ENCODE data around the gene CNTN4. TPM values are rescaled to one million over a fixed set of nuclear protein-coding genes. Genes with fewer than 3 reads are reported as not detected.

Gene CNTN4
- total RNA-seq, 6 experiments from 2014 or later, result not detected

DNA sequence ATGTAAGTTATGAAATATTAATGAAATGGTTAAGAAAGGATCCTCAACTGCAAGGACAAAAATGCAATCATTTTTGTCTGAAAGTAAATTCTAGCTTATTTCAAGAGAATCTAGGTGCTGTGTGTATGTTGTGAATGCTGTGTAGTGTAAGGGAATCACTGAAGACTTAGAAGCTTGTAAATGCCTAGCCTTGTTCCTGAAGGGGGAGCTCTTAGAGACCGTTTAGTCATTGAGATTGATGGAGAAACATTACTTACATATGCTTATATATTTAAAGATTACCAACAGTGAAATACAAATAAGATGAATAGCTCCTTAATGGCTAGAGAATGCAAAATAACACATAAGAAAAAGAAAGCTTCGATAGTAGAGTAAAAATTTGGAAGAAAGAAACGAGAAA, 67.9 kb downstream of the CNTN4 start:
- H3K4me3 Mint-ChIP-seq, result no peak overlapping the region

DNA sequence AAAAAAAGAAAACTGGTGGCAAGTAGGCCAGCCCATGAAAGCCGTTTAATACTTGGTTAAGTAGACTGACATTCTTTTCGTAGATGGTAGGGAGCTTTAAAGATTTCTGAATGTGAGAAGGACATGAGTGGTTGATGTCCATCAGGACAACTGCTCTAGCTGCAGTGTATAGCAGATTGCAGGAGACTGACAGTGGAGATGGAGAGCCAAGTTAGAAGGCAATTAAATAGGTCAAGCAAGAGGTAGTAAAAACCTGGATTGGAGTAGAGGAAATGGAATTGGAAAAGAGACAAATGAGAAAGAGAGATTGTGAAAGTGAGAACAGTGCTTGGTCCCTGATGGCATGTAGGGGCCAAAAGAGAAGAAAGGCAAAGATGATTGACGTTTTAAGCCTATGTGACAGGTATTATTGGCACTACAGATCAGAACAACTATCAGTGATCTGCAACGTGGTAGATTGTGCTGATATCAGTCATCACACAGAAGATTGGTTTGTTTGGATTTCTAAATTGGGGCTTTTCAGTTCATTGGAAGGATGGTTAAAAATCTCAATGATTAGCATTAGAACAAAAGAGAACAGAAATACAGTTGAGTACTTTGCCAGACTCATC, 74.0 kb downstream of the CNTN4 start:
- H3K27me3 Mint-ChIP-seq (ENCODE audit: insufficient read depth), result no peaks in the 10 kb centered on the region
- H3K27ac Mint-ChIP-seq, result no peak overlapping the region
- no peak overlapping the region for H3K4me3 Mint-ChIP-seq

More for the DNA sequence above, 67.9 kb downstream of the CNTN4 start:
- DNase-seq, result no peak
- Mint-ChIP-seq H3K36me3 (ENCODE audit: low read depth) (no peaks in the 10 kb centered on the region), H3K9me3 (peaks cover 35% of the 10 kb centered on the region), H3K27me3 (ENCODE audit: insufficient read depth) (no peaks in the 10 kb centered on the region), H3K27ac (no peak overlapping the region), H3K4me1 (ENCODE audit: low read depth) (no peaks in the 10 kb centered on the region)
- TF ChIP-seq, protein P1, sequence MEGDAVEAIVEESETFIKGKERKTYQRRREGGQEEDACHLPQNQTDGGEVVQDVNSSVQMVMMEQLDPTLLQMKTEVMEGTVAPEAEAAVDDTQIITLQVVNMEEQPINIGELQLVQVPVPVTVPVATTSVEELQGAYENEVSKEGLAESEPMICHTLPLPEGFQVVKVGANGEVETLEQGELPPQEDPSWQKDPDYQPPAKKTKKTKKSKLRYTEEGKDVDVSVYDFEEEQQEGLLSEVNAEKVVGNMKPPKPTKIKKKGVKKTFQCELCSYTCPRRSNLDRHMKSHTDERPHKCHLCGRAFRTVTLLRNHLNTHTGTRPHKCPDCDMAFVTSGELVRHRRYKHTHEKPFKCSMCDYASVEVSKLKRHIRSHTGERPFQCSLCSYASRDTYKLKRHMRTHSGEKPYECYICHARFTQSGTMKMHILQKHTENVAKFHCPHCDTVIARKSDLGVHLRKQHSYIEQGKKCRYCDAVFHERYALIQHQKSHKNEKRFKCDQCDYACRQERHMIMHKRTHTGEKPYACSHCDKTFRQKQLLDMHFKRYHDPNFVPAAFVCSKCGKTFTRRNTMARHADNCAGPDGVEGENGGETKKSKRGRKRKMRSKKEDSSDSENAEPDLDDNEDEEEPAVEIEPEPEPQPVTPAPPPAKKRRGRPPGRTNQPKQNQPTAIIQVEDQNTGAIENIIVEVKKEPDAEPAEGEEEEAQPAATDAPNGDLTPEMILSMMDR (IDR thresholded peaks at IDR 0.05), result no peak

DNA sequence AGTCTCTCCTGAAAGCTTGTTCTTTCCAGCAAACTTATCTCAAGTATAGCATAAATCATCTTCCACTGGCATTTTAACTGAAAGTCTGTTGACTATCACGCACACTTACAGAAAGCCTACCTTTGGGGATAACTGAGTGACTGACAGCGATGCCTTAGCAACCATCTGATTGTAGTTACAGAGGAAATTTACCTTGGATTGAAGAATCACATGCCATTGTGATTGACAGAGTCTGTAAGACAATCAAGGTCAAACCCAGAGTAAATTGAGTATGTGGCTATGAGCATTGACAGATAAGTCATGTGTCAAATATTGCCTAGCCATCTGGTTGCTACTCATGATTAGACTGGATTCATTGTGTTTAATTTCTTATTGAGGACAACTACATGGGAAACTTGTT, 82.0 kb downstream of the CNTN4 start:
- peaks cover 35% of the 10 kb centered on the region for H3K9me3 Mint-ChIP-seq
- H3K4me3 Mint-ChIP-seq, result no peak overlapping the region
- no peaks in the 10 kb centered on the region for H3K36me3 Mint-ChIP-seq (ENCODE audit: low read depth)
- TF ChIP-seq, protein P1 (IDR thresholded peaks at IDR 0.05), result no peak
- no peaks in the 10 kb centered on the region for H3K27me3 Mint-ChIP-seq (ENCODE audit: insufficient read depth)
- no peak overlapping the region for H3K27ac Mint-ChIP-seq
- no peak for DNase-seq
- no peaks in the 10 kb centered on the region for H3K4me1 Mint-ChIP-seq (ENCODE audit: low read depth)

More for the DNA sequence above, 74.0 kb downstream of the CNTN4 start:
- Mint-ChIP-seq H3K9me3 (peaks cover 23% of the 10 kb centered on the region), H3K4me1 (ENCODE audit: low read depth) (no peaks in the 10 kb centered on the region), H3K36me3 (ENCODE audit: low read depth) (no peaks in the 10 kb centered on the region)
- TF ChIP-seq, protein P1 (IDR thresholded peaks at IDR 0.05), result no peak
- no peak for DNase-seq

DNA sequence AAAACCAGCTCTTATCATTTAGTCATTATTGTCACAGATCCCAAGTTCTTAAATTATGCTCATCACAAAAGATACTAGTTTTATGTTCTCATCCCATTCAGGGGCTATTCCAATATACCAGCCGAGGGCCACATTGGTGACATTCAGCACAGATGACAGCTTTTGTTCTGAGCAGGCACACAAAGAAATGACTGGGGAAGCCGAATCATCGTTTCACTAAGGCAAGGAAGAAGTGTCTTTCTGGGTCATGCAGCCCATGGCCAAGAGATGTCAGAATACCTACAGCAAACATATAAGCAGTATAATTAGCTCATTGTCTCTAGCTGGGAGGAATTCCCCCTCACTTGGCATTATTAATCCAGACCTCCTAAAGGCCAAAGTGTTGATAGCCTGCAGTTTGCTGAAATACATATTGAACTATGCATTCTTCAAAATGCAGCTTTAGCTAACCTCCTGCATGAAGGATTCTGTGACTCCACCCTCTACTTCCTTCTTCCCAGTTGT, 100.2 kb downstream of the CNTN4 start:
- H3K36me3 Mint-ChIP-seq (ENCODE audit: low read depth), result no peaks in the 10 kb centered on the region
- H3K27ac Mint-ChIP-seq, result no peak overlapping the region
- TF ChIP-seq, protein P1 (IDR thresholded peaks at IDR 0.05), result no peak
- no peak overlapping the region for H3K4me3 Mint-ChIP-seq
- no peaks in the 10 kb centered on the region for H3K27me3 Mint-ChIP-seq (ENCODE audit: insufficient read depth)
- DNase-seq, result no peak
- peaks cover 21% of the 10 kb centered on the region for H3K9me3 Mint-ChIP-seq
- H3K4me1 Mint-ChIP-seq (ENCODE audit: low read depth), result no peaks in the 10 kb centered on the region

DNA sequence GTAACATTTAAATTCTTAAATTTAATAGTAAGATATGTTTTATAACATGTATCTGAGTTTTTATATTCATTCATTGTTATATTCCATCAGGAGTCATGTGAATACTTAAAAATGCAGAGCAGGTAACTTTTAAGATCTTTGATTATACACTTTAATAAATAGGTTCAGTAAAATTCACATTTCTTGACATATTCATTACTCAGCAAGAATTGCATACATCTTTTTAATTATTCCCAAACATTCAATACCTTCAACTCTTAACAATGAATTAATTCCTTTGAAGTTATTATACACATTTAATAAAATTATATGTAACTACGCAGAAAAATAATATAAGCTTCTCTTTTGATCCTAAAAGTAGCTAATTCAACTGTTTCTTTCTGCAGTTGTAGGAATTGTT, 105.4 kb downstream of the CNTN4 start:
- no peak for DNase-seq
- Mint-ChIP-seq H3K4me3 (no peak overlapping the region), H3K27me3 (ENCODE audit: insufficient read depth) (no peaks in the 10 kb centered on the region), H3K27ac (no peak overlapping the region), H3K4me1 (ENCODE audit: low read depth) (no peaks in the 10 kb centered on the region), H3K36me3 (ENCODE audit: low read depth) (no peaks in the 10 kb centered on the region), H3K9me3 (peaks cover 27% of the 10 kb centered on the region)
- TF ChIP-seq, protein P1 (IDR thresholded peaks at IDR 0.05), result no peak
